GM12872 (cell line): ENCODE results near the gene TNFRSF1A.
A peak's percentile ranks its signal among the peaks of the same experiment; 100 is the strongest.

Source experiments
- CTCF ChIP-seq: IDR thresholded peaks from 3 replicates; pipeline ENCODE4 v1.5.1; 2011; ENCODE audit warnings: low read depth, mild to moderate bottlenecking, low read length, moderate library complexity; ENCODE audit not compliant: insufficient read depth

TNFRSF1A gene

GRCh38 chr12:6336079-6336888 lies 5.6 kb downstream of the TNFRSF1A start:
- TF ChIP-seq CTCF: no peak

- peak; percentile 84 for TF ChIP-seq CTCF
These were observed 6.3 kb downstream of the TNFRSF1A start for GRCh38 chr12:6335451-6336078.

GRCh38 chr12:6334940-6335450 lies 6.9 kb downstream of the TNFRSF1A start:
- TF ChIP-seq CTCF: no peak

- no peak for TF ChIP-seq CTCF
These were observed 7.5 kb downstream of the TNFRSF1A start for GRCh38 chr12:6334359-6334758.

DNA sequence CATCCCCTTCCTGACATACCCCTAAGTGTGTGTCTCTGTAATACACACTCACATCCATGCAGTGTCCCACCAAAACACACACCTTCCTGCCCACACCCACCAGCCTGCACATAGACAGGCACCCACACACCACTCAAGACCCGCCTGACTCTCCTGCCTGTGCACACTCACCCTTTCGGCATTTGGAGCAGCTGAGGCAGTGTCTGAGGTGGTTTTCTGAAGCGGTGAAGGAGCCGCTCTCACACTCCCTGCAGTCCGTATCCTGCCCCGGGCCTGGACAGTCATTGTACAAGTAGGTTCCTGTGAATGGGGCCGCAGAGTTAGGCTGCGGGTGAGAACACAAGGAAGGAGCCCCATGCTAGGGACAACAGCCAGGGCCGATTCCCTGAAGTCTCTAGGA lies 8.3 kb downstream of the TNFRSF1A start:
- no peak for TF ChIP-seq CTCF

DNA sequence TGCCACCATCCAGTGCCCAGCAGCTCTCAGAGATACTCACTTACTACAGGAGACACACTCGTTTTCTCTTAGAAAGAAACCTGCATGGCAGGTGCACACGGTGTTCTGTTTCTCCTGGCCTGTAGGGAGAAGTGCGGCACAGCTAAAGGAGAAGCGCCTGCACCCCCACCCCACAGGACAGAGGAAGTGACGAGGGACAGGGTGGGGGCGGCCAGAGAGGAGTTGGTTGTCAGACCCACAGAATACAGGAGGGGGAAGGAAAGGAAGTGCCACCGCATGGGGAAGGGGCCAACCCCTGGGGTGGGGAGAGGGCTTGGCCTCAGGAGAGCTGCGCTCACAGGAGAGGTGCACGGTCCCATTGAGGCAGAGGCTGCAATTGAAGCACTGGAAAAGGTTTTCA lies 8.8 kb downstream of the TNFRSF1A start:
- no peak for TF ChIP-seq CTCF

GRCh38 chr12:6332459-6332858 lies 9.4 kb downstream of the TNFRSF1A start:
- no peak for TF ChIP-seq CTCF
